RWPE2 (cell line): Measurements from ENCODE around the gene SLC26A4.
A peak's percentile ranks its signal among the peaks of the same experiment; 100 is the strongest.

Experiments used
- ATAC-seq: fragments of 200-7000 bp; cut with Tn5 transposase; 3 replicates; pipeline ENCODE4 v1.9.1; 2021; ENCODE audit warnings: low read depth
- DNase-seq: peaks from one replicate; pipeline ENCODE4 v3.0.0-alpha.2; 2020; ENCODE audit warnings: low spot score
- H3K27ac ChIP-seq: fragments of 450-650 bp; 2 replicates; pipeline ENCODE4 v1.5.1; 2017; ENCODE audit warnings: mild to moderate bottlenecking; ENCODE audit not compliant: poor library complexity, severe bottlenecking
- H3K27me3 ChIP-seq: fragments of 250-450 bp; sonication (Bioruptor Pico); 2 replicates; pipeline ENCODE4 v1.5.1; 2021; ENCODE audit warnings: mild to moderate bottlenecking, moderate library complexity; ENCODE audit not compliant: insufficient read depth, poor library complexity, severe bottlenecking
- H3K36me3 ChIP-seq: fragments of 250-450 bp; sonication (Bioruptor Pico); 2 replicates; pipeline ENCODE4 v1.5.1; 2020; ENCODE audit warnings: low read depth, mild to moderate bottlenecking, moderate library complexity
- H3K4me1 ChIP-seq: fragments of 250-450 bp; sonication (Bioruptor Pico); 2 replicates; pipeline ENCODE4 v1.5.1; 2021; ENCODE audit warnings: mild to moderate bottlenecking, moderate library complexity; ENCODE audit not compliant: insufficient read depth, poor library complexity, severe bottlenecking
- H3K4me3 ChIP-seq: fragments of 250-450 bp; sonication (Bioruptor Pico); 2 replicates; pipeline ENCODE4 v1.5.1; 2021; ENCODE audit warnings: mild to moderate bottlenecking, moderate library complexity; ENCODE audit not compliant: severe bottlenecking
- H3K9me3 ChIP-seq: fragments of 250-450 bp; sonication (Bioruptor Pico); 2 replicates; pipeline ENCODE4 v1.5.1; 2021; ENCODE audit warnings: mild to moderate bottlenecking, moderate library complexity; ENCODE audit not compliant: severe bottlenecking
- TF ChIP-seq, protein P1 (sequence below): fragments of 450-650 bp; IDR thresholded peaks from one replicate; pipeline ENCODE4 v1.5.1; 2017; ENCODE audit warnings: mild to moderate bottlenecking, moderate library complexity; ENCODE audit not compliant: poor library complexity, severe bottlenecking

The SLC26A4 gene

GRCh38 chr7:107725138-107725740, 64.6 kb downstream of the SLC26A4 start:
- H3K36me3 ChIP-seq: no peaks in the 10 kb centered on the region
- no peaks in the 10 kb centered on the region for H3K4me1 ChIP-seq
- no peak overlapping the region for H3K4me3 ChIP-seq
- TF ChIP-seq, protein P1, sequence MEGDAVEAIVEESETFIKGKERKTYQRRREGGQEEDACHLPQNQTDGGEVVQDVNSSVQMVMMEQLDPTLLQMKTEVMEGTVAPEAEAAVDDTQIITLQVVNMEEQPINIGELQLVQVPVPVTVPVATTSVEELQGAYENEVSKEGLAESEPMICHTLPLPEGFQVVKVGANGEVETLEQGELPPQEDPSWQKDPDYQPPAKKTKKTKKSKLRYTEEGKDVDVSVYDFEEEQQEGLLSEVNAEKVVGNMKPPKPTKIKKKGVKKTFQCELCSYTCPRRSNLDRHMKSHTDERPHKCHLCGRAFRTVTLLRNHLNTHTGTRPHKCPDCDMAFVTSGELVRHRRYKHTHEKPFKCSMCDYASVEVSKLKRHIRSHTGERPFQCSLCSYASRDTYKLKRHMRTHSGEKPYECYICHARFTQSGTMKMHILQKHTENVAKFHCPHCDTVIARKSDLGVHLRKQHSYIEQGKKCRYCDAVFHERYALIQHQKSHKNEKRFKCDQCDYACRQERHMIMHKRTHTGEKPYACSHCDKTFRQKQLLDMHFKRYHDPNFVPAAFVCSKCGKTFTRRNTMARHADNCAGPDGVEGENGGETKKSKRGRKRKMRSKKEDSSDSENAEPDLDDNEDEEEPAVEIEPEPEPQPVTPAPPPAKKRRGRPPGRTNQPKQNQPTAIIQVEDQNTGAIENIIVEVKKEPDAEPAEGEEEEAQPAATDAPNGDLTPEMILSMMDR: peak; percentile 82
- no peak overlapping the region for H3K27ac ChIP-seq
- no peaks in the 10 kb centered on the region for H3K9me3 ChIP-seq
- ATAC-seq (peak; percentile 62), DNase-seq (no peak)
- peaks cover 8% of the 10 kb centered on the region for H3K27me3 ChIP-seq

GRCh38 chr7:107726356-107727130, 65.9 kb downstream of the SLC26A4 start:
- no peaks in the 10 kb centered on the region for H3K36me3 ChIP-seq
- DNase-seq (no peak), ATAC-seq (no peak)
- H3K4me3 ChIP-seq: no peak overlapping the region
- TF ChIP-seq, protein P1: no peak
- H3K27me3 ChIP-seq: peaks cover 8% of the 10 kb centered on the region
- H3K9me3 ChIP-seq: no peaks in the 10 kb centered on the region
- H3K4me1 ChIP-seq: no peaks in the 10 kb centered on the region
- no peak overlapping the region for H3K27ac ChIP-seq

DNA sequence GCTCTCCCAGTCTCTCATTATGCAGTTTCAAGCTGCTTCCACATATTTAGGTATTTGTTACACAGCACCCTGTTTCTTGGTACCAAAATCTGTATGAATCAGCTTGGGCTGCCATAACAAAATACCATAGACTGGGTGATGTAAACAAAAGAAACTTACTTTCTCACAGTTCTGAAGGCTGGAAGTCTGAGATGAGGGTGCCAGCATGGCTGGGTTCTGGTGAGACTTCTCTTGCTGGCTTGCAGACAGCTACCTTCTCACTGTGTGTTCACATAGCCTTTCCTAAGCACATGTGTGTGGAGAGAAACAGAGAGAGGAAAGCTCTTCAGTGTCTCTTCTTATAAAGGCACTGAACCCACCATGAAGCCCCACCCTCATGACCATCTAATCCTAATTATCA, 67.6 kb downstream of the SLC26A4 start:
- ATAC-seq (no peak), DNase-seq (no peak)
- TF ChIP-seq, protein P1: no peak
- Histone ChIP-seq H3K9me3 (no peaks in the 10 kb centered on the region), H3K27ac (no peak overlapping the region), H3K27me3 (peaks cover 8% of the 10 kb centered on the region), H3K36me3 (no peaks in the 10 kb centered on the region), H3K4me3 (no peak overlapping the region), H3K4me1 (no peaks in the 10 kb centered on the region)

GRCh38 chr7:107742678-107743566, 82.3 kb downstream of the SLC26A4 start:
- peak; percentile 44 for DNase-seq
- no peaks in the 10 kb centered on the region for H3K9me3 ChIP-seq
- peak overlapping the region; percentile 63 for H3K4me3 ChIP-seq
- H3K27me3 ChIP-seq: no peaks in the 10 kb centered on the region
- peaks cover 10% of the 10 kb centered on the region; the same call in 1 of the 2 replicates for H3K36me3 ChIP-seq
- peaks cover 18% of the 10 kb centered on the region for H3K4me1 ChIP-seq
- TF ChIP-seq, protein P1: no peak
- peak; percentile 50 for ATAC-seq
- peak overlapping the region; percentile 72 for H3K27ac ChIP-seq
